GM18511 (cell line): ENCODE measurements around the gene CLDN25.
"Not testable (repeated sequence)": the region's sequence is repeated elsewhere in the genome, so short reads cannot be mapped to it uniquely, and the experiment has no call there.

Experiments used
- ATAC-seq: cut with Tn5 transposase; IDR thresholded peaks from one replicate; pipeline ENCODE4 v1.9.1; 2021; ENCODE audit warnings: mild to moderate bottlenecking, moderate library complexity; ENCODE audit not compliant: unreplicated experiment

CLDN25 gene

DNA sequence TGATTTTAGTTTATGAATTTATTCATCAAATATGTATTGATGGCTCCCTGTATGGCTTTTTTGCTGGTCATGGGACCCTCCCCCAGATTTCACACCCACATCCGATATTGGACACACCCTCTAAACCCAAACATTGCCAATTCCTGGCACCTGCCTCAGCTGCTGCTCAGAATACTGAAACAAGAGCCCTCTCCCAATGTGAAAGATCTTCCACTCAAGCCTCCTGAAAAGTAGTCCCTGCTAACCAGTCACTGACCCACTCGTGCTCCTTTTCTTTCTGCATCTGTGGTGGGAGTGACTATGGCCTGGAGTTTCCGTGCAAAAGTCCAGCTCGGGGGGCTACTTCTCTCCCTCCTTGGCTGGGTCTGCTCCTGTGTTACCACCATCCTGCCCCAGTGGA lies at the start of gene CLDN25:
TSS of gene CLDN25 (plus strand) at position 301 of the 400 bp plus-strand sequence. CDS start at position 301, 0 bp downstream.
- ATAC-seq = no peak

DNA sequence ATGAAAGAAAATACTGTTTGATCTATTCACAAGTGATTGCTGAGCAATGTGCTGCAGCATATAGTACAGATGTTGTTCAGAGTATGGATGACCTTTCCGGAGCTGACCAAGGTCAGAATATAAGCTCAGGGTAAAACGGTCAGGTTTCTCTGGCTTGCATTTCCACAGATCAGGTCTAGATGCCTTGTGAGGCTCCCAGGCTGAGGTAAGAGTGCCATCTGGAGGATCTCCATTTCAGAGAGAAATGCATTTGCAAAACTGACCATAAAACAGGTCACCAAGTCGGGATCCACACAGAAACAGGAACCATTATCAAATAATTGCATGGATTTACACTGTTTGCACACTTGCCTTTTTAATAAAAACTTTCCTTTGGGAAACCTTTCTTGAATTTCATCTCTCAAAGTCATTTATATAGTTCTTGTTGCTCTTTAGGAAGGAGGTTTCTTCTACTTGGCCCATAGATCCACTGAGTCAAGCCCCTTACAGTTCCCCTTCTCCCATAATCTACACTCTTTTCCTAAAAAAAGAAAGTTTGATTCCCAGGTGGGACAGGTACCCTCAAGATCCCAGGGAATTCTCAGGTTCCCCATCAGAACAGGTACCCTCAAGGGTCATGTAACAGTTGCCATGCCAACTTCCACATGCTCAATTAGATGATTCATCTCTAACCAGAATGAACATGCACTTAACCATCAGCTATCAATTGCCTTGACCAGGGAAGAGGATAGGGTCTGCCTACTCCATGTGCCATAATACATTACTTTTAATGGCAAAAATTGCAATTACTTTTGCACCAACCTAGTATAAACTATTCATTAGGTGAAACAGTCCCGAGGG lies 48.5 kb upstream of the CLDN25 start:
- no peak for ATAC-seq

DNA sequence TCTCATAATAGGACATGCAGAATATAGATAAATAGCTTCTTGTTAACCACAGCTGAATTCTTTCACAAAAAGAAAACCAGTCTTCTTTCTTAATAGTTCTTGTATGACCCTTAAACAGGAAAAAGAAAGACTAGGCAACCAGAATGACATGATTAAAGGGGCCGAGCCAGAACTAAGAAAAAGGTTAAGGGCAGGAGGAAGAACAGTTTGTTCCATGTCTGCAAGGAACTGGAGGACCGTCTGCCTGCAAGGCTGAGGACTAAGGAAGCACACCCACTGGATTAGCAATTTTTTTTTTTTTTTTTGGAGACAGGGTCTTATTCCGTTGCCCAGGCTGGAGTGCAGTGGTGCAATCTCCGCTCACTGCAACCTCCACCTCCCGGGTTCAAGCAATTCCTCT lies 47.5 kb upstream of the CLDN25 start:
- ATAC-seq = no peak

- no peak for ATAC-seq
Measured at GRCh38 chr11:113736323-113736722, 43.3 kb upstream of the CLDN25 start.

DNA sequence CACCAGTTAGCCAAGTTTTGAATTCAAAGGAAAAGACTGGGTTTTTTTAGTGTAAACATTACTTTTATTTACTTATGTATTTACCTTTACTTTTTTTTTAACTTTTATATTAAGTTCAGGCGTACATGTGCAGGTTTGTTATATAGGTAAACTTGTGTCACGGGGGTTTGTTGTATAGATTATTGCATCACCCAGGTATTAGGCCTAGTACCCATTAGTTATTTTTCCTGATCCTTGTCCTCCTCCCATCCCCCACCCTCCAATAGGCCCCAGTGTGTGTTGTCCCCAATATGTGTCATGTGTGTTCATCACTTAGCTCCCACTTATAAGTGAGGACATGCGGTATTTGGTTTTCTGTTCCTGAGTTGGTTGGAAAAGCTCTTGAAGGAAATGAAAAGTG lies 26.7 kb upstream of the CLDN25 start:
- no peak for ATAC-seq

- ATAC-seq = no peak
Measured at GRCh38 chr11:113760241-113760640, 19.4 kb upstream of the CLDN25 start.

DNA sequence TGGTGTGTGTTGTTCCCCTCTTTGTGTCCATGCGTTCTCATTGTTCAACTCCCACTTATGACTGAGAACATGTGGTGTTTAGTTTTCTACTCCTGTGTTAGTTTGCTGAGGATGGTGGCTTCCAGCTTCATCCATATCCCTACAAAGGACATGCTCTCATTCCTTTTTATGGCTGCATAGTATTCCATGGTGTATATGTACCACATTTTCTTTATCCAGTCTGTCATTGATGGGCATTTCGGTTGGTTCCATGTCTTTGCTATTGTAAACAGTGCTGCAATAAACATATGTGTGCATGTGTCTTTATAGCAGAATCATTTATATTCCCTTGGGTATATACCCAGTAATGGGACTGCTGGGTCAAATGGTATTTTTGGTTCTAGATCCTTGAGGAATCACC lies 16.6 kb upstream of the CLDN25 start:
- not testable (repeated sequence) for ATAC-seq

DNA sequence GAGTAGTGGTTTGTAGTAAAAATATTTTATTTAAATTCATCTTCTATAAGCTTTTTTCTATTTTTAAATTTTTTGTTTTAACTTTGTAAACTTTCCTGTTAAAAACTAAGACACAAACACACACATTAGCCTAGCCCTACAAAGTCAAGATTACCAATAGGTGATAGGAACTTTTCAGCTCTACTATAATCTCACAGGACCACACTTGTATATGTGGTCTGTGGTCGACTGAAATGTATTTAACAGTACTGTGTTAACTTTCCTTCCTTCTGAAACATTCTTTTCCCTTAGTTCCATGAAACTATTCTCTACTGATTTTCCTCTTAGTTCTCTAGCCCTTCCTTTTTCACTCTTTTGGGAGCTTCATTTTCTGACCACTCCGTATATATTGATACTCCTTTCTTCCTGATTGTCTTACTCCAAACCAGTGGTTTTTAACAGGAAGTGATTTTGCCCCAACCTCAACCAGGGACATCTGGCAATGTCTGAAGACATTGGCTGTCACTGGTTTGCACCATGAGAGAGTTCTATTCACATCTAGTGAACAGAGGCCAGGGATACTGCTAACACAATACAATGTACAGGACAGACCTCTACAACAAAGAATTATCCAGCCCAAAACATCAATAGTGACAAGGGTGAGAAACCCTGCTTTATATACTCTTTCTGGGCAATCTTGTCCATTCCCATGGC lies 14.9 kb upstream of the CLDN25 start:
- ATAC-seq = no peak

DNA sequence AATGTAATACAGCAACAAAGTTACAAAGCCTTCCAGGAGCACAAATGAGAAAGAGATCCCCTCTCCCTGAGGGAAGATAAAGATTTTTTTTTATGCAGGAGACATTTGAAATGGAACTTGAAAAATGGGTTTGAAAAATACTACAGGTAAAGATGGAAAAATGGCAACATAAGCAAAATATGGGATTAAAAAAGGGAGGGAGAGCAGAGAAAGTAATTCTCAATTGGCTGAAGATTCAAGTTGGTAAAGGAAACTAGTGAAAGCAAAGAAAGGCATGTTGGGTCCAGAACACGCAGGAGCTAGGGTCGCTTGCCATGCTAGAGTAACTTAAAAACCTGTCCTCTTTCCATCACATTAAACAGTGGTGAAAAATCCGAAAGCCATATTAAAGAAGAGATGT lies 7.6 kb upstream of the CLDN25 start:
- ATAC-seq = no peak

DNA sequence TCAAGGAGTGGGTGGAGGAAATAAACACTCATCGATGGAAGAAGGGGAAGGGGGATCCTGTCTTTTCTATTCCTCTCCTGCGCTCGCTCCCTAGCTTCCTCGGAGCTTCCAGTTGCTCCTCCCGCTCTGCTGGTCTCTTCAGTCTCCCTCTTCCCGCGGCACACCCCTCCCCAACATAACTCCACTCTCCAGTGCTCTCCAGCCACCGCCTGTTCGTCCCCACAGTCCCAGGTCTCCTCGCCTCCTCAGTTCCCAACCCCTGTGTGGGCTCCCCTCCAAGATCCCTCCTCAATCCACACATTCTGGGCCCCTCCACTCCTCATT lies 6.5 kb upstream of the CLDN25 start:
- ATAC-seq = peak; percentile 28

GRCh38 chr11:113773416-113774173 lies 6.0 kb upstream of the CLDN25 start, which contains the start of gene ZW10:
TSS of gene ZW10 (minus strand) at chr11:113773692. CDS start at chr11:113773666, 26 bp downstream.
- ATAC-seq = peak; percentile 98

DNA sequence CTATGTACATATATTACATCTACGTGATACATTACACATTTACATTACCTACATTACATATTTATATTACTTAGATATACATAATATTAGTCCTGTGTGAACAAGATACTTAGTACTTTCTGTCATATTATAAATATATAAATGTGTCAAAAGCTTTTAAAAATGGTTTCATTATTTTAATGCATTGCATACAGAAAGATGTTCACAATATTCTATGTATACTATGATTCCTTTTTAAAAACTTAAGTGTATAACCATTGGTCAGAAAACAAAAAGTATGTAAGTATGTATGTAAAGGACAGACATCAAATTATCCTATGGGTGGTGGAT lies 5.5 kb upstream of the CLDN25 start:
- no peak for ATAC-seq

- ATAC-seq = no peak
Measured at GRCh38 chr11:113778111-113778910, 1.3 kb upstream of the CLDN25 start.

DNA sequence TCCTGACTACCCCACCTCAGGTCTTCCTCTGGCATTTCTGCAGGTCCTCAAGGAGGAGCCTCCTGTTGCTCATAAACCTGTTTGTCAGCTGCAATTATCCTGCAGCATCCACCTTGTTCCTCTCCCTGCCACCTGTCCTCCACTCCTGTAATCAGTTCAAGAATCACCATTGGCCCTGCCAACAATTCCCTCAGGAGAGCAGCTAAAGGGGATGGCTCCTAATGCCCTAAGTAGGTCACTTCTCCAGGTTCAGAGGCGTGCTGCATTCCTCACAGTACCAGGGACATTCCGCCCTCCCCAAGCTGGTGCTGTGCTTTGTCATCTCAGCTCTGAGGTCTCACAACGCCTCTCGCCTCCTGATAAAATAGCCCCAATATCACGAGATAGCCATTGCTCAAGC lies 2.1 kb downstream of the CLDN25 start:
- no peak for ATAC-seq

DNA sequence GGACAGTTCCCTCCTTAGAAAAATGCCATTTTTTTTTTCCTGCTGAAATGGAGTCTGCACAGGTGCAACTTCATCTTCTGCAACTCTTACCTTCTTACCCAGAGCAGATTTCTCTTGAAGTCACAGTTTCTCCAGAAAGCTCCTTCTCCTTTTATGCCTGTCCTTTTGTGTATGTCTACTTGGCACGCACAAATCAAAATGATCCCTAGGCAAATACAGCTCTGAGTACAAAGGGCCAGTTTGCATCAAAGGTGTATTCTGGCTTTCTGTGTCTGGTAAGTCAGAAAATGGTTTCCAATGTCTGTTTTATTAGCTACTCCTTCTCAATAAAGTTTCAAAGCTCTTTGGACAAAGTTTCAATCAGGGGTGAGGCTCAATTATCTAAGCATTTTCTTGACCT lies 2.5 kb downstream of the CLDN25 start:
- ATAC-seq = no peak

DNA sequence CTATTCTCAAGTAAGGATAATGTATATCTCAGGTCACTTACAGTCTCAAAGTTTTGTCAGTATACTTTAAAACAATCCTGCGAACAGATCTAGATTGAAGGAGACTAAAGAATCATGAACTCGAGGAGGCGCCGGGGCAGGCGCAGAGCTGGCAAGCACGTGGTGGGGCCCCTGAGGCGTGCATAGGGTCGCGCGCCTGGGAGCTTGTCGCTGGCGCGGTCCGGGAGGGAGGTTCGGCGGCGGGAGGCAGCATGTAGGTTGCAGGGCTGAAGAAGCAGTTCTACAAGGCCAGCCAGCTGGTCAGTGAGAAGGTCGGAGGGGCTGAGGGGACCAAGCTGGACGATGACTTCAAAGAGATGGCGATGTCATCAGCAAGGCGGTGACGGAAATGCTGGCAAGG lies 9.4 kb downstream of the CLDN25 start:
- ATAC-seq = not testable (repeated sequence)

- ATAC-seq = no peak
Measured at GRCh38 chr11:113789675-113790320, 10.2 kb downstream of the CLDN25 start.

- ATAC-seq = peak; percentile 82
Measured at GRCh38 chr11:113796663-113797259, 17.2 kb downstream of the CLDN25 start.

GRCh38 chr11:113802621-113803020 lies 23.0 kb downstream of the CLDN25 start:
- no peak for ATAC-seq

GRCh38 chr11:113805640-113806039 lies 26.0 kb downstream of the CLDN25 start:
- no peak for ATAC-seq
